GM19463 (cell line): ENCODE results near the gene PHACTR3.

Experiments used
- ATAC-seq: cut with Tn5 transposase; IDR thresholded peaks from one replicate; pipeline ENCODE4 v1.9.1; 2021; ENCODE audit warnings: mild to moderate bottlenecking, moderate library complexity; ENCODE audit not compliant: unreplicated experiment

The PHACTR3 gene

GRCh38 chr20:59895908-59896307 is 291.6 kb downstream of the PHACTR3 start:
- ATAC-seq = no peak
